Left lung (tissue), 10 donors: ENCODE results near the gene SMAD6. TPM values are rescaled to one million over a fixed set of nuclear protein-coding genes. Genes with fewer than 3 reads are reported as not detected.

Experiments used
- ATAC-seq: fragments of 200-7000 bp; cut with Tn5 transposase; one replicate; pipeline ENCODE4 v1.9.1; 2020; ENCODE audit warnings: moderate library complexity
- DNase-seq, 4 donors: peaks; one replicate each; pipeline ENCODE4 v3.0.0-alpha.2; 2013 to 2020
- H3K27ac ChIP-seq, 2 donors: fragments of 200-600 bp; sonication (generic) in 1 of 2; one replicate each; pipeline versions ENCODE4 v1.5.0 to v1.8.0; 2020 to 2021
- H3K27me3 ChIP-seq, 2 donors: fragments of 200-600 bp; sonication (generic) in 1 of 2; one replicate each; pipeline versions ENCODE4 v1.5.0 to v1.8.0; 2020 to 2021
- H3K36me3 ChIP-seq, 2 donors: fragments of 200-600 bp; sonication (generic) in 1 of 2; one replicate each; pipeline versions ENCODE4 v1.5.0 to v1.8.0; 2020 to 2021
- H3K4me1 ChIP-seq, 2 donors: fragments of 200-600 bp; one replicate each; pipeline ENCODE4 v1.8.0; 2021
- H3K4me3 ChIP-seq, 2 donors: fragments of 200-600 bp; sonication (generic) in 1 of 2; one replicate each; pipeline versions ENCODE4 v1.5.0 to v1.8.0; 2020 to 2021; ENCODE audit warnings: mild to moderate bottlenecking in 1 of 2
- H3K9me3 ChIP-seq, 2 donors: fragments of 200-600 bp; sonication (generic) in 1 of 2; one replicate each; pipeline versions ENCODE4 v1.5.0 to v1.8.0; 2020 to 2021
- intact Hi-C, 2 donors: fragments of 100-400 bp; cut with DNase I; formaldehyde crosslinking; loops; one replicate each; pipeline versions ENCODE4 v1.11.2 to v1.14.2; 2022
- polyA plus RNA-seq, 6 donors: library from polyadenylated mRNA; unstranded; fragments of 120-200 nt; gene quantifications; one replicate each; pipeline ENCODE4 v1.2.1, GENCODE V29; 2013; ENCODE audit not compliant: insufficient read length in 6 of 6
- total RNA-seq, 2 donors: library from RNA; stranded (reverse); fragmentation: NEBNext Ultra II Directional; extraction: Animal tissue kit (Norgen Biotek cat#: 25700); gene quantifications; one replicate each; pipeline ENCODE4 v1.2.1, GENCODE V29; 2021
- TF ChIP-seq, protein P1 (sequence below), 2 donors: fragments of 200-600 bp; sonication (generic) in 1 of 2; IDR thresholded peaks; one replicate each; pipeline versions ENCODE4 v1.5.0 to v1.8.0; 2021; ENCODE audit warnings: antibody characterized with exemption in 2 of 2
- donor health status: DM: no; HTN: yes; CAD: no.
- donor health status: DM: no; HTN: no; CAD: no.

SMAD6 gene
- total and polyA plus RNA-seq, 8 donors, result 25.0 to 110 (median 32.0) TPM

DNA sequence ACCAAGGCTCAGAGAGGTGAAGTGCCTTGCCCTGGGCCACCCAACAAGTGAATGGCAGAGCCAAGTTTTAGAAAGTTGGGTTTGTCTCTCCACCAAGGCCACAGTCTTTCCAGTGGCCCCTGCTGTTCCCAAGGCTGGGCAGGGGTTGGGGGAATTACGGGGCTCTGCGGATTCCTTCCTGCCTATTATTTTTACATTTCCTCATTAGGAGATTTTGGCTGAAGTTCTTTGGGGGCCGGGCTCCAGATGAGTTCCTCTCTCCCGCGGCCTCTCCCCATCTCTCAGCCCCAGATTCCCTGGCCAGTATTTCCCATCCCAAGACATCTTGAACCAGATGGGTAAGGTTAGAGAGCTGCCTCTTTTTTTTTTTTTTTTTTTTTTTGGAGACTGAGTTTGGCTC lies 44.0 kb upstream of the SMAD6 start:
- Histone ChIP-seq H3K27ac (peak overlapping the region; percentile 41 to 65), H3K27me3 (peaks cover 0 to 18% of the 10 kb centered on the region in 2 donors), H3K4me1 (peaks cover 0 to 31% of the 10 kb centered on the region in 2 donors), H3K36me3 (no peaks in the 10 kb centered on the region), H3K9me3 (no peaks in the 10 kb centered on the region), H3K4me3 (no peak overlapping the region)
- no peak for ATAC-seq
- intact Hi-C loops, result no loop called here
- DNase-seq, result peak in 1 of 4 donors; percentile 39
- TF ChIP-seq, protein P1, sequence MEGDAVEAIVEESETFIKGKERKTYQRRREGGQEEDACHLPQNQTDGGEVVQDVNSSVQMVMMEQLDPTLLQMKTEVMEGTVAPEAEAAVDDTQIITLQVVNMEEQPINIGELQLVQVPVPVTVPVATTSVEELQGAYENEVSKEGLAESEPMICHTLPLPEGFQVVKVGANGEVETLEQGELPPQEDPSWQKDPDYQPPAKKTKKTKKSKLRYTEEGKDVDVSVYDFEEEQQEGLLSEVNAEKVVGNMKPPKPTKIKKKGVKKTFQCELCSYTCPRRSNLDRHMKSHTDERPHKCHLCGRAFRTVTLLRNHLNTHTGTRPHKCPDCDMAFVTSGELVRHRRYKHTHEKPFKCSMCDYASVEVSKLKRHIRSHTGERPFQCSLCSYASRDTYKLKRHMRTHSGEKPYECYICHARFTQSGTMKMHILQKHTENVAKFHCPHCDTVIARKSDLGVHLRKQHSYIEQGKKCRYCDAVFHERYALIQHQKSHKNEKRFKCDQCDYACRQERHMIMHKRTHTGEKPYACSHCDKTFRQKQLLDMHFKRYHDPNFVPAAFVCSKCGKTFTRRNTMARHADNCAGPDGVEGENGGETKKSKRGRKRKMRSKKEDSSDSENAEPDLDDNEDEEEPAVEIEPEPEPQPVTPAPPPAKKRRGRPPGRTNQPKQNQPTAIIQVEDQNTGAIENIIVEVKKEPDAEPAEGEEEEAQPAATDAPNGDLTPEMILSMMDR (IDR thresholded peaks at IDR 0.05), result no peak

DNA sequence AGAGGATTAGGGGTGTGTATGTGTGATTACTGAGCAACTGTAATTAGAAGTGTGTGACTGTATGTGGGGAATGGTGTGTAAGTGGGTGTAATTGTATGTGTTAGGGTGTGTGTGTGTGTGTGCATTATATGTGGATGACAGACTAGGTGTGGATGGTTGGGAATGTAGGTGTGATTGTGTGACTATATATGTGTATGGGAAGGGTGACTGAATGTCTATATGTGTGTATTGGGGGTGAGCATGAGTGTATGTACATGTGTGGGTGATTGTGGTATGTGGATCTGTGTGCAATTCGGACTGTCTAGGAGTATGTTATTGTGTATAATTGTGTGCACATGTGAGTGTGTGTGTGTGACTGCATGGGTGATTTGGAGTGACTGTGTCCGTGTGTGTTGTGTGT lies 43.2 kb upstream of the SMAD6 start:
- Histone ChIP-seq H3K4me3 (no peak overlapping the region), H3K27ac (peak overlapping the region in 1 of 2 donors; percentile 3), H3K36me3 (no peaks in the 10 kb centered on the region), H3K9me3 (no peaks in the 10 kb centered on the region), H3K27me3 (peaks cover 0 to 18% of the 10 kb centered on the region in 2 donors), H3K4me1 (peaks cover 0 to 30% of the 10 kb centered on the region in 2 donors)
- DNase-seq (no peak), ATAC-seq (no peak)
- intact Hi-C loops, result no loop called here
- TF ChIP-seq, protein P1 (IDR thresholded peaks at IDR 0.05), result no peak

DNA sequence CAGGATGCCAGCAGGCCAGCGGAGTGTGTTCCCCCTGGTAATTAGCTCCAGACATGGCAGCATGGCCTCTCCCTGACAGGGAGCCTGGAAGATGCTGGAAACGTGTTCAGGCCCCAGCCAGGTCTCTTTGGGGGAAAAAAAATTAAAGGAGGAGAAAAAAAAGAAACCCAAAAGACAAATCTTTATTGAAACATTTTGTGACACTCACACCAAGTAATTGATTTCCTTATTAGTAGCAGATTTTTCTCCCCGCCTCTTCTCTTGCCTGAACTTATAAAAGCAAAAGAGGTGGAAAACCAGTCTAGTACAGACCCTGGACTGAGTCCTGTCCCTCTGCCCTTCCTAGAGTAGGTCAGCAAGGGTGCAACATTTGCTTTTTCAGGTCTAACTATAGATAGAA lies 42.7 kb upstream of the SMAD6 start:
- Histone ChIP-seq H3K9me3 (no peaks in the 10 kb centered on the region), H3K4me1 (peaks cover 0 to 25% of the 10 kb centered on the region in 2 donors), H3K4me3 (no peak overlapping the region), H3K27me3 (peaks cover 0 to 16% of the 10 kb centered on the region in 2 donors), H3K27ac (peak overlapping the region; percentile 3 to 15), H3K36me3 (no peaks in the 10 kb centered on the region)
- DNase-seq, result no peak
- intact Hi-C loops, result no loop called here
- no peak for ATAC-seq
- TF ChIP-seq, protein P1 (IDR thresholded peaks at IDR 0.05), result no peak

DNA sequence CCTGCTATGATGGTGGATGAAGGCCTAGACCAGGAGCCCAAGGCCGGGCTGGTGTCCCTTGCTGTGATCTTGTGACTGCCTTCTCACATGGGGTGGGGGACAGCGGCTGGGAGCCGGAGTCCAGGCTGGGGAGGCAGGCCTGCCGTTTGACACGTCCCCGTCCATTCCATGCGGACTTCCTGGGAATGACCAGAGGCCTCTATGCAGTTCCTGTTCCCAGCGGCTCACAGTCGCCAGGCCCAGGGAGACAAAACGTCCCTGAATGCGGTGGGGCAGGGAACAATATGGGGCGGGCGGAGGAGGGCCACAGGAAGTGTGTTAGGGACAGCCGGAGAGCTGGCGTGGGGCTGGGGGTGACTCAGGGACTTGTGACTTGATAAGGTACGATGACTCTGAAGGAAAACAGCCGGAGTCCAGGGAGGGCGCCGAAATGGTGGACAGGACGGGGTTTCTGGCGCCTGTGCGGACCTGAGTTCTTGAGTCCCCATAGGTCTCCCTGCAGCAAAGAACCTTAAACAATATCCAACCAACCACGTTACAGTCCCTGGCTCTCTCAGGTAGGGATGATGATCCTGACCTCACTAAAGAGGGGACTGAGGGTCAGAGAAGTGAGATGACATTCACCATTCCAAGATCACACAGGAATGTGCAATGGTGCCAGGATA lies 40.5 kb upstream of the SMAD6 start:
- TF ChIP-seq, protein P1 (IDR thresholded peaks at IDR 0.05), result no peak
- intact Hi-C loops, result no loop called here
- H3K27me3 ChIP-seq, result no peaks in the 10 kb centered on the region
- H3K27ac ChIP-seq, result peak overlapping the region; percentile 57 to 78
- no peak overlapping the region for H3K4me3 ChIP-seq
- H3K4me1 ChIP-seq, result peaks cover 0 to 14% of the 10 kb centered on the region in 2 donors
- ATAC-seq, result peak; percentile 47
- no peaks in the 10 kb centered on the region for H3K36me3 ChIP-seq
- DNase-seq, result peak in 1 of 4 donors; percentile 81
- no peaks in the 10 kb centered on the region for H3K9me3 ChIP-seq

DNA sequence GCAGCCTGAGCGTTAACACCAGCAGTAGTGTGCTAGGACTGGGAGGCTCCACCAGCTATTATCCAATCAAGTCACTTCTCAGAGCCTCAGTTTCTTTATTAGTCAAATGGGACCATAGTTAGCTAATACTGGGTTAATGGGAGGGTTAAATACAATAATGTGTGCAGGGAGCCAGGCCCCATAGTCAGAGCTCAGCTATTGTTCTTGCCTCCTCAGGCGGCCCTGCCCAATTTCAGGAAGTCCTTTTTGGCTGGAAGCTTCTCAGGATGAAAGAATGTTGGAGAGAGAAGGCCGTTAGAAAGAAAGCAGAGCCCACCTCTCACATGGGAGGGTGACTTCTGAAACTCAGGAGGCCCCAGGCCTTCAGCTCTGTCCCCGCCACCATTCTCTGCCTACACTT lies 39.5 kb upstream of the SMAD6 start:
- TF ChIP-seq, protein P1 (IDR thresholded peaks at IDR 0.05), result no peak
- Histone ChIP-seq H3K4me1 (peaks cover 0 to 12% of the 10 kb centered on the region in 2 donors), H3K36me3 (no peaks in the 10 kb centered on the region), H3K27ac (peak overlapping the region; percentile 48 to 78), H3K9me3 (no peaks in the 10 kb centered on the region), H3K4me3 (no peak overlapping the region), H3K27me3 (no peaks in the 10 kb centered on the region)
- intact Hi-C loops, result no loop called here
- DNase-seq, result no peak
- no peak for ATAC-seq
